Endothelial cell of umbilical vein (primary cell): ENCODE data around the gene CILP2. TPM values are rescaled to one million over a fixed set of nuclear protein-coding genes. Genes with fewer than 3 reads are reported as not detected.
A peak's percentile ranks its signal among the peaks of the same experiment; 100 is the strongest.

ENCODE experiments used
- BruUV-seq: library from RNA; stranded (reverse); fragments of 400-500 nt; replicated peaks from 2 replicates; lab custom pipeline; 2021; lab: Mats Ljungman, UMichigan
- CTCF ChIA-PET: fragments of 300-600, 350-600 bp; sonication (Branson Sonifier 250); formaldehyde crosslinking; loops from one replicate; lab custom pipeline; 2021; ENCODE audit warnings: antibody characterized with exemption, inconsistent platforms; lab: Charles Lee
- POLR2A ChIA-PET: fragments of 300-600, 350-600 bp; sonication (Branson Sonifier 250); formaldehyde crosslinking; loops from one replicate; lab custom pipeline; 2021; ENCODE audit warnings: antibody characterized with exemption, inconsistent platforms; lab: Charles Lee
- DNase-seq: peaks from one replicate; pipeline ENCODE4 v3.0.0-alpha.2; 2011; ENCODE audit warnings: low read depth, low spot score
- FAIRE-seq: peaks from 2 replicates; lab custom pipeline; 2011; peaks lifted over from hg19 to GRCh38; lab: Jason Lieb, UNC
- H2AFZ ChIP-seq: 2 replicates; pipeline ENCODE4 v1.6.0; 2012; ENCODE audit warnings: low read depth, low read length, control low read depth, inconsistent platforms
- H3K27ac ChIP-seq: 2 replicates; pipeline ENCODE4 v1.5.1; 2011; ENCODE audit warnings: low read depth, mild to moderate bottlenecking, control low read depth, low read length, moderate library complexity; ENCODE audit not compliant: insufficient read depth
- H3K27me3 ChIP-seq, 2 experiments: 2 replicates each; pipeline versions ENCODE4 v1.6.0 to v1.6.1; 2011; ENCODE audit warnings: low read length in 2 of 2, mixed read lengths in 1 of 2; ENCODE audit not compliant: control insufficient read depth in 2 of 2, insufficient read depth in 2 of 2
- H3K36me3 ChIP-seq, 2 experiments: 2 replicates in 1 of 2; 3 replicates in 1 of 2; pipeline ENCODE4 v1.5.1; 2011; ENCODE audit warnings: low read length in 2 of 2, mild to moderate bottlenecking in 1 of 2, moderate library complexity in 1 of 2; ENCODE audit not compliant: control insufficient read depth in 2 of 2, insufficient read depth in 2 of 2; ENCODE audit errors: extremely low read depth in 1 of 2
- H3K4me1 ChIP-seq: 3 replicates; pipeline ENCODE4 v1.5.1; 2011; ENCODE audit warnings: mild to moderate bottlenecking, low read length; ENCODE audit not compliant: control insufficient read depth, insufficient read depth; ENCODE audit errors: extremely low read depth
- H3K4me2 ChIP-seq: 2 replicates; pipeline ENCODE4 v1.6.1; 2011; ENCODE audit warnings: low read length, control low read depth, mixed read lengths; ENCODE audit not compliant: insufficient read depth
- H3K4me3 ChIP-seq, 3 experiments: fragments of 200-600 bp in 1 of 3; sonication (generic), shearing (Covaris generic) in 1 of 3; replicated peaks in 1 of 3; 2 replicates each; pipeline ENCODE4 v1.5.1; 2011 to 2016; ENCODE audit warnings: control low read depth in 3 of 3, low read length in 3 of 3, mild to moderate bottlenecking in 2 of 3, inconsistent platforms in 1 of 3, low read depth in 1 of 3, moderate library complexity in 1 of 3; ENCODE audit not compliant: insufficient read depth in 1 of 3
- H3K79me2 ChIP-seq: 2 replicates; pipeline ENCODE4 v1.6.0; 2012; ENCODE audit warnings: low read length, inconsistent platforms; ENCODE audit not compliant: control insufficient read depth, insufficient read depth
- H3K9ac ChIP-seq: replicated peaks from 2 replicates; pipeline ENCODE3; 2011; ENCODE audit warnings: low read length, control low read depth; ENCODE audit not compliant: insufficient read depth; ENCODE audit errors: extremely low read depth
- H3K9me1 ChIP-seq: replicated peaks from 3 replicates; pipeline ENCODE4 v1.6.0; 2011; ENCODE audit warnings: mild to moderate bottlenecking, low read length; ENCODE audit not compliant: control insufficient read depth, insufficient read depth; ENCODE audit errors: extremely low read depth
- H3K9me3 ChIP-seq: replicated peaks from 2 replicates; pipeline ENCODE4 v1.5.1; 2012; ENCODE audit warnings: low read length, inconsistent platforms; ENCODE audit not compliant: control insufficient read depth, insufficient read depth
- H4K20me1 ChIP-seq: replicated peaks from 2 replicates; pipeline ENCODE3; 2011; ENCODE audit warnings: mild to moderate bottlenecking, low read length; ENCODE audit not compliant: control insufficient read depth, insufficient read depth; ENCODE audit errors: extremely low read depth
- CTCF ChIP-seq, 2 donors: IDR thresholded peaks; 1 replicate in 1 of 2; 2 replicates in 1 of 2; pipeline ENCODE4 v1.5.1; 2011; ENCODE audit warnings: low read length in 2 of 2, mild to moderate bottlenecking in 2 of 2, moderate library complexity in 2 of 2, control low read depth in 1 of 2, inconsistent platforms in 1 of 2, low read depth in 1 of 2; ENCODE audit not compliant: insufficient read depth in 1 of 2; ENCODE audit errors: extremely low read depth in 1 of 2
- EZH2 ChIP-seq: IDR thresholded peaks from 2 replicates; pipeline ENCODE4 v1.6.1; 2012; ENCODE audit warnings: borderline replicate concordance, low read depth, mild to moderate bottlenecking, moderate library complexity, low read length, inconsistent platforms; ENCODE audit not compliant: severe bottlenecking
- FOS ChIP-seq: IDR thresholded peaks from 2 replicates; pipeline ENCODE4 v1.6.1; 2011; ENCODE audit warnings: mild to moderate bottlenecking, low read length, moderate library complexity, borderline replicate concordance; ENCODE audit not compliant: insufficient read depth
- GATA2 ChIP-seq: IDR thresholded peaks from 2 replicates; pipeline ENCODE4 v1.7.0; 2011; ENCODE audit warnings: low read depth, mild to moderate bottlenecking, moderate library complexity, mixed read lengths, low read length; ENCODE audit not compliant: insufficient read length, insufficient read depth
- JUN ChIP-seq: IDR thresholded peaks from 2 replicates; pipeline ENCODE4 v1.6.1; 2011; ENCODE audit warnings: borderline replicate concordance, low read depth; ENCODE audit not compliant: insufficient read length, insufficient read depth
- MYC ChIP-seq: IDR thresholded peaks from one replicate; pipeline ENCODE4 v1.6.1; 2011; ENCODE audit warnings: mild to moderate bottlenecking, low read depth, low read length
- POLR2A ChIP-seq: IDR thresholded peaks from 2 replicates; pipeline ENCODE4 v1.6.1; 2012; ENCODE audit warnings: low read depth, mild to moderate bottlenecking, control low read depth, low read length
- POLR2AphosphoS5 ChIP-seq: IDR thresholded peaks from 2 replicates; pipeline ENCODE4 v1.6.1; 2012; ENCODE audit warnings: low read depth, mild to moderate bottlenecking, control low read depth, low read length, moderate library complexity; ENCODE audit not compliant: insufficient read depth
- dilution Hi-C: fragments of 300-500 bp; cut with MboI; formaldehyde crosslinking; loops from one replicate; pipeline ENCODE4 v1.15.0; 2019; ENCODE audit warnings: low sequenced_read_pairs; ENCODE audit not compliant: extremely low pct_ligation_motif_present
- intact Hi-C: fragments of 100-400 bp; cut with micrococcal nuclease; formaldehyde crosslinking; loops from one replicate; pipeline ENCODE4 v1.10.0; 2022
- polyA plus RNA-seq, 4 experiments: library from polyadenylated mRNA; depleted of rRNA in 3 of 4; stranded (reverse) in 3 of 4; unstranded in 1 of 4; fragments of >200 nt; gene quantifications; 2 replicates each; pipeline versions ENCODE4 v1.2.1 to v1.2.3, GENCODE V29; 2011 to 2012; ENCODE audit warnings: missing spikeins in 1 of 4
- total RNA-seq: library from RNA; stranded (reverse); gene quantifications from 2 replicates; pipeline ENCODE4 v1.2.3, GENCODE V29; 2021
- TF ChIP-seq, protein P1 (sequence below): IDR thresholded peaks from 2 replicates; pipeline ENCODE4 v1.6.1; 2011; ENCODE audit not compliant: insufficient read depth, insufficient read length

CILP2 gene
- total and polyA plus RNA-seq, 2 donors (not counting 3 experiments of a cell fraction or from before 2014, with no cell fraction given), result 0.01 TPM; not detected in 1

DNA sequence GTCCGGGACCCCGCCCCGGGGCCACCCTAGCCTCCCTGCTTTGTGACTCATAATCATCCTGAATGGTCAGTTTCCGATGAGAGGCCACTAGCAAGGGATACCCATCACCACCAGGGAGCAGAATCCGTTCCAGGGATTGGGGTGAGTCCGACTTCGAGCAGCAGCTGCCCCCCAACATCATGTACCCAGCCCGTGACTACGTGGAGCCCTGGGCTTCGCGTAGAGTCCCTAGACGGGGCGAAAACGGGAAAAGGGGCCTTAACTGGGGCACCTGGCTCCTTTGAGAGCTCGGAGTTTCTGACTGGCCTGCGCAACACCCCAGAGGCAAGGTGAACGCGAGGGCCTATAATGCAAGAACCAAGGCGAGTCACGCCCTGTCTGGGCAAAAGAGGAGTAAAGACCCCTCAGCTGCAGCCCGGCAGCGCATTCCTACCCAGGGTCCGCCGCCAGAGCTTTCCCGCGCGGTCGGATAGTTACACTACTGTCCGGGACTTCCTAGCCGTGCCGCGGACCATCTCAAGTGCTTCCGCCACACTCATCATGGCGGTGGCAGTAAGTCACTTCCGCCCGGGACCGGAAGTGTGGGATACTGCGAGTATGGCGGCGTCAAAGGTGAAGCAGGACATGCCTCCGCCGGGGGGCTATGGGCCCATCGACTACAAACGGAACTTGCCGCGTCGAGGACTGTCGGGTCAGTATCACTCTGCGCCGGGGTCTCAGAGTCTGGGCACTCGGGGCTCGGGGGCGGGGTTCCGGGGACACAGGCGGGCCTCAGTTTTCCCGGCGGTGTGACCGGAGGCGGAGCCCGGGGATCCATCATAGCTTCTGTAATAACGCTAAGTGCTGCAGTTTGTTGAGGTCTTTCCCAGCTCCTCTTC lies 22.2 kb upstream of the CILP2 start, which contains the start of gene NDUFA13:
Gene NDUFA13 (plus strand): TSS at position 584 of the 878 bp plus-strand sequence. CDS start 14 bp downstream, at position 598.
- peak within 1 kb of the TSS; percentile 90 to 99 (median 94) for H3K4me3 ChIP-seq
- ChIA-PET POLR2A (no interaction called here), CTCF (interaction anchor here (1.4 kb wide), 1 partner anchor 26 kb away, joined by 6 read pairs; no protein-coding TSS in a partner anchor)
- no peaks in the 10 kb centered on the region for H3K9me3 ChIP-seq
- no peaks in the 10 kb centered on the region for H3K9me1 ChIP-seq
- no peaks in the 10 kb centered on the region for H3K27me3 ChIP-seq
- H3K36me3 ChIP-seq, result peaks cover 3 to 4% of the 10 kb centered on the region in 2 experiments
- peaks cover 11% of the 10 kb centered on the region for H3K4me1 ChIP-seq
- peak within 1 kb of the TSS; percentile 89 for H3K9ac ChIP-seq
- dilution Hi-C loops (no loop called here), intact Hi-C loops (loop anchor here (1.0 kb wide), 1 partner anchor 25 kb away; no protein-coding TSS in a partner anchor)
- H2AFZ ChIP-seq, result peak within 1 kb of the TSS; percentile 96
- TF ChIP-seq FOS (no peak), JUN (no peak), POLR2AphosphoS5 (peak; percentile 99), POLR2A (peak; percentile 91), EZH2 (no peak), MYC (no peak), CTCF (IDR thresholded peaks at IDR 0.05; ENCODE audit: extremely low read depth in 1 of 2, insufficient read depth in 1 of 2, low read depth in 1 of 2, low read length in 2 of 2) (peak in 1 of 2 donors; percentile 17), GATA2 (no peak)
- TF ChIP-seq, protein P1, sequence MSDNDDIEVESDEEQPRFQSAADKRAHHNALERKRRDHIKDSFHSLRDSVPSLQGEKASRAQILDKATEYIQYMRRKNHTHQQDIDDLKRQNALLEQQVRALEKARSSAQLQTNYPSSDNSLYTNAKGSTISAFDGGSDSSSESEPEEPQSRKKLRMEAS, result no peak
- BruUV-seq, result TSS peak; percentile 95
- peak within 1 kb of the TSS; percentile 68 for H3K27ac ChIP-seq
- peak within 1 kb of the TSS; percentile 90 for H3K4me2 ChIP-seq
- H4K20me1 ChIP-seq, result no peaks in the 10 kb centered on the region
- DNase-seq, result peak; percentile 93
- peak; percentile 97 for FAIRE-seq
- peaks cover 24% of the 10 kb centered on the region for H3K79me2 ChIP-seq
